GM04503 (cell line): ENCODE measurements around the gene GZMH.
"Not testable (repeated sequence)": the region's sequence is repeated elsewhere in the genome, so short reads cannot be mapped to it uniquely, and the experiment has no call there.

Experiments
- DNase-seq: peaks from one replicate; pipeline ENCODE4 v3.0.0-alpha.2; 2012; ENCODE audit warnings: low read depth

GZMH gene, protein sequence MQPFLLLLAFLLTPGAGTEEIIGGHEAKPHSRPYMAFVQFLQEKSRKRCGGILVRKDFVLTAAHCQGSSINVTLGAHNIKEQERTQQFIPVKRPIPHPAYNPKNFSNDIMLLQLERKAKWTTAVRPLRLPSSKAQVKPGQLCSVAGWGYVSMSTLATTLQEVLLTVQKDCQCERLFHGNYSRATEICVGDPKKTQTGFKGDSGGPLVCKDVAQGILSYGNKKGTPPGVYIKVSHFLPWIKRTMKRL

DNA sequence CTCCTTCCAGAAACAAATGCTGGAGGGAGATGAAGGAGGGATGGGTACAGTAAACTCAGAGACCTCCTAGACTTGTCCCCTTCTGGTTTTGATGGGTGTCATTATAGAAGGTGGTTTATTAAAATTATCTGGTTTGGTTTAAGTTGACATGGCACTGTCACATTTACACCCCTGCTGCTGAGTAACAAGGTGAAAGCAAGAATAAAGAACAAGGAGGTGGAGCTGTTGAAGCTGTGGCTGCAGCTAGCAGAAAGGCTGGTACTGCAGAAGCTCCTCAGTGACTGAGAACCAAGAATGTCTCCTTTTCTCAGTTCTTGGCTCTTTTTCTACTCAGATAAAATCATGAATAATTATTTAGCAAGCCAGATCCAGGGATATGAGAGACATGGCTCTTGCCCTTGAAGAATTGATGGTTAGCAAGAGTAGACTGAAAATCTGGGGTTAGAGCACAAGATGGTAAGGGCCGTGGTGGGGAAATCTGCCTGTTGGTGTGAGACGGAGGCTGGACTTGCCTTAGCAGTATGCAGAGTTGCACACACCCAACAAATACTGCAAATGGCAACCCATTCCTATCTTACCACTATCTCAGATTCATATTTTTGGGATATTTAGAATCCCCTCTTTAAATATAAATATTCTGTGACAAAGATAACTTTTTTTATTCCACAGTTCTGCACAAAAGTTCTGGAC, at the start of gene GZMH:
TSS of gene GZMH (minus strand) at position 31 of the 690 bp plus-strand sequence. CDS start 72 bp downstream, outside the sequence.
- DNase-seq = no peak

DNA sequence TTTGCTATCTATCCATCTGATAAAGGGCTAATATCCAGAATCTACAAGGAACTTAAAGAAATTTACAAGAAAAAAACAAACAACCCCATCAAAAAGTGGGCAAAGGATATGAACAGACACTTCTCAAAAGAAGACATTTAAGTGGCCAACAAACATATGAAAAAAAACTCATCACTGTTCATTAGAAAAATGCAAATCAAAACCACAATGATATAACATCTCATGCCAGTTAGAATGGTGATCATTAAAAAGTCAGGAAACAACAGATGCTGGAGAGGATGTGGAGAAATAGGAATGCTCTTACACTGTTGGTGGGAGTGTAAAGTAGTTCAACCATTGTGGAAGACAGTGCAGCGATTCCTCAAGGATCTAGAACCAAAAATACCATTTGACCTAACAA, 38.9 kb upstream of the GZMH start:
- not testable (repeated sequence) for DNase-seq

DNA sequence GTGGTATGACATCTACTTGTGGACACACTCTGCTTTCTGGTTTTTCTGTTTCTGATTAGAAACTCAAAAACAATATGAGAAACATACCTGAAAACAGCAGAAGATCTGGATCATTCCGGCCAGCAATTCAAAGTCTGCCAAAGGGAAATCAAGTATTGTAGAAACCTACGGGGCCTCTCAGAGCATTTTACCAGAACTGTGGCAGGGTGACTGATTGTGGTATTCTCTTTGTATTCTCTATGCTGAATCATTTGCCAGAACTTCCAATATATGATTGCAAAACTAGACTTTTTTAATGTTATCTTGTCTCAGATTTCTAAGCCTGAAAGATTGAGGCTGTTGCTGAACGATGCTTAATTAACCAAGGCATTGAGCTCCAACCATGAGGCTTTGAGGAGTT, 30.4 kb upstream of the GZMH start:
- DNase-seq = no peak

DNA sequence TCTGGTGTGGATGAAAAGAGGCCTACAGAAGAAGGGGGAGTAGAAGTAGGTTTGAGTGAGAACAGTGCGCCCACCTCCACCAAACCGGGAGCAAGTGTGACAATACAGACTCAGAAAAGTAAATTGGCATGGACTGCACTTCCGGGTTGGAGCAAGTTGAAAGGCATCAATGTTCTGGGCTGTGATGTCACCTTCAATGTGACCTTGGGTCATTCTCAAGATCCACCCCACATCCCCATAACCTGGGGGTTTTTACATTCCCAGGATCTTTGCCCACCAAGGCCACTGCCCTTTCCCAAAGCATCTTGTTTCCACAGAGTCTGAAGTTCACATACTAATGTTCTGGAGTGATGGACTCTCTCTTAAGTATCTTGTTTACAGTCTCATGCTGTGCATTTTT, 29.8 kb upstream of the GZMH start:
- DNase-seq = no peak

DNA sequence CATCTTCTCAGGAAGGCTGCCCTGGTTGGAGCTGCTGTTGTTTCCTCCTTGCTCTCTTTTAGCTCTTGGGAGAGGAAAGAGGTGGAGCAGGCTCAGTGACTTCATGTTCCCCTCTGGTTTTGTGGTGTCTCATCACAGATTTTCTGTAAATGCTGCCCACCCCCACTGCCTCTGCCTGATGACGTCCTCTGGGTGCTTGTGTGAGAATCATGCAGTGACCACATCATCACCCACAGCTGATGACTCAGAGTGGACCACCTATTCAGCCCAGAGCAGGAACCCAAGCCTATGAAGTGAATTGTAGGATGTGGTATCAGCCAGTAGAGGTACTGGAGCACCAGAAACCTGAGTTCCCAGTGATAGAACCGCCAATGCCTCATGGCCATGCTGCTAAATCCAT, 24.7 kb upstream of the GZMH start, which contains the start of gene GZMB:
TSS of gene GZMB (minus strand) at position 33 of the 400 bp plus-strand sequence. CDS start at position 3, 30 bp downstream.
- no peak for DNase-seq

DNA sequence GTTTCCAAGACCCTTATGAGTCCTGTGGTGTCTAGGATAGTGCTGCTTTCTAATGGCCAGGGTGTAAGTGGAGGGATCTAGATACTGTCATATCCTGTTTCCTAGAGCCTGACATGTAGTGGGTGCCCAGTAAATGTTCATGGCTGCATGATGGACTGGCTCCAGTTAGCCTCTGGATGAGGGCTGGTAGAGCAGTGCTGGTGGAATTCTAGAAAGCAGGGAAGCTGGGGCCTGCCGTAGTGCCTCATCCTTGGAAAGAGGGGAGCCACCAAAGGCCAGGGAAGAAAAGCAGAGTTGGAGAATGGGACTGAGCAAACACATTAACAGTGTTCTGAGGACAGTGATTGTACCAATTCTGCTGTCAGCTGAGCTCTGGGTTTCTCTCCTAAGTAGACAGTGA, 23.9 kb upstream of the GZMH start:
- DNase-seq = no peak

DNA sequence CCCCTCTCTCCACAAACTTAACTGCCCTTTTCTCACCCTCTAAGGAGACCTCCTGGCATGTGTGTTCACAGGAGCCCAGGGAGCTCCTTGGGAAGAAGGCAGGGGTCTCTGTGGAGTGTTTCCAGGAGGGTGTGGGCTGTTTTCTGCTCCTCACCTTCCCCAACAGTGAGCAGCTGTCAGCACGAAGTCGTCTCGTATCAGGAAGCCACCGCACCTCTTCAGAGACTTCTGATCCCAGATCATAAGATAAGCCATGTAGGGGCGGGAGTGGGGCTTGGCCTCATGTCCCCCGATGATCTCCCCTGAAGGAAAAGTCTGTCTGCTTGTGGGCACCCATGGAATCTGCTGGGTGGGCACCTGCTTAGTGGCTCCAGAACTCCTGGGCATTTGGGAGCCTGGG, 23.3 kb upstream of the GZMH start:
- DNase-seq = no peak

DNA sequence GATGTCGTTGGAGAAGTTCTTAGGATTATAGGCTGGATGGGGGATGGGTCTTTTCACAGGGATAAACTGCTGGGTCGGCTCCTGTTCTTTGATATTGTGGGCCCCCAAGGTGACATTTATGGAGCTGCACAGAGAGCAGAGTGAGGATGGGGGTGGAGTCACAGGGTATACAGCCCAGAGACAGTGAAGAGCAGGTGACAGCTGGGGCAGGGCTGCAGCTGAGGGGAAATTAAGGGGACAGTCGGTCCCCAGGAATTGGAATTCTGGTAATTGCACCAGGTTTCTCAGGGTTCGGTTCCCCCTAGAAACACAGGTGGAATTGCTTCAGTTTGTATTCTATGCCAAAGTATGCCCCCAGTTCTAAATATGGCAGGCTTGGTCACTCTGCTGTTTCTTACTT, 22.9 kb upstream of the GZMH start:
- no peak for DNase-seq

DNA sequence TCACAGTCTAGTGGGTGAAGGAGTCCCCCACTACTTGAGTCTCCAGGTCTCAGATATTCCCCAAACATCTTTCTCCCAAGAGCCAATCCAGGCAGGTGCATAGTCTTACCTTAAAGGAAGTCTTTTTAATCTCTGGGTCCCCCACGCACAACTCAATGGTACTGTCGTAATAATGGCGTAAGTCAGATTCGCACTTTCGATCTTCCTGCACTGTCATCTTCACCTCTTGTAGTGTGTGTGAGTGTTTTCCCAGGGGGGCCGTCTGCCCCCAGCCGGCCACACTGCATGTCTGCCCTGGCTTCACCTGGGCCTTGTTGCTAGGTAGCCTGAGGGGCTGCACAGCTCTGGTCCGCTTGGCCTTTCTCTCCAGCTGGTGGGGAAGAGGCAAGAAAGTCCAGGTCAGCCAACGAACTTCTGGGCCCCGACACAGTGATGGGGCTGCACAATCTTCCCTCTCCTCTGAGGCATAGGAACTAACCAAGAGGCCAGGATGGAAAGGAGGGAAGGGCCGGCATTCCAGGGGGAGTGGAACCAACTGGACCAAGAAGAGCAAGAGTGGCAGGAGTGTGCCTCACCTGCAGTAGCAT, 22.4 kb upstream of the GZMH start:
- DNase-seq = no peak

DNA sequence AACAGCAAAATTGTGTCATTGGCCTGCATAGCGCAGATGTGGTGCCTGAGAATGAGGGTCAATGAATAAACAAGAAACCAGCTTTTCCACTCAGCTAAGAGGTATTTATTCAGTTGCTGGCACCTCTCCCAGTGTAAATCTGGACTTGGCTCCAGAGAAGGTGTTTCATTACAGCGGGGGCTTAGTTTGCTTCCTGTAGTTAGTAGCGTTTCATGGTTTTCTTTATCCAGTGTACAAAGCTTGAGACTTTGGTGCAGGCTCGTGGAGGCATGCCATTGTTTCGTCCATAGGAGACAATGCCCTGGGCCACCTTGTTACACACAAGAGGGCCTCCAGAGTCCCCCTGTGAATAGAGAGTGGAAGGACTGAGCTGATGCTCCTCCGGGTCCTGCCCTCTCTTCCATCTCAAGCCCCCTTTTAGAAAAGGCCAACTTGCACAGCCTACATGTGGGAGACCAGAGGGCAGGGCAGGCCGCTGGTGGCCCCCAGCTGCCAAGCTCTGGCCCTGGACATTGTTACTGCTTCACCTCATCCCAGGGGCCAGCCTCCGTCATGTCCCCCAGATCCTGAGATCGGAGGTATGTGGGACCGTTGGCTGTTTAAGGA, 21.5 kb upstream of the GZMH start:
- DNase-seq = peak; percentile 10

DNA sequence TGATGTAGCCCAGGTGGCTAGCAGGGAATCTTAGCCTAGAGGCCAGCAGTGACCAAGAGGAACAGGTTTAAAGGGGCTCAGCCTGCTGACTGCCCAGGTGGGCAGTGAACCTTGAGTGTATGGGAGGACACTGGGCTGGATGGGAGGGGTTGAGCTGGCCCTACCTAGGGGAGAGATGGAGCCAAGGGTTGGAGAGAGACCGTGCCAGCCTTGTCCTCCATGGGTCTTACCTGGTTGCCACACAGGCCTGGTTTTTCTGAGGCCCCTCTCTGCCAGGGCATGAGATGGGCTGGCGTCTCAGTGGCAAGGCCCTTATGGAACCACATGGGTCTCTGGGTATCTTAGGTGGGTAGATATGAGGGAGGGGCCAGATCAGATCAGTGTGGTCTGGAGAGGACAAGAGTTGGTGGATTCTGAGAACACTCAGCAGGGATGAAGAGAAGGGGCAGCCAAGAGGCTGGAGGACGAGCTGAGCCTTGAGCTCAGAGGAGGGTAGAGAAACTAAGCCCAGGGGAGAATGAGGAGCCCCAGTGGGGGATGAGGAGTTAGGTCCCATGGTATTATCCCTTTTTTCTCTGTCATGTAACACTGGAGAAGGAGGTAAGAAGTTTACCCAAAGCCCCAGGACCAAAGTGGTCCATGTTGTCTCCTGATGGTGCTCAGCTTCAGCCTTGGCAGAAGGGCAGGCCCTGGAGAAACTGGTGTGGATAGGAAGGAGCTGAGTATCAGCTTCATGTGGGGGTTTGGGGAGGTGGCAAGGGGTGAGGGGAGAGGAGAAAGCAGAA, 20.8 kb upstream of the GZMH start:
- DNase-seq = no peak

DNA sequence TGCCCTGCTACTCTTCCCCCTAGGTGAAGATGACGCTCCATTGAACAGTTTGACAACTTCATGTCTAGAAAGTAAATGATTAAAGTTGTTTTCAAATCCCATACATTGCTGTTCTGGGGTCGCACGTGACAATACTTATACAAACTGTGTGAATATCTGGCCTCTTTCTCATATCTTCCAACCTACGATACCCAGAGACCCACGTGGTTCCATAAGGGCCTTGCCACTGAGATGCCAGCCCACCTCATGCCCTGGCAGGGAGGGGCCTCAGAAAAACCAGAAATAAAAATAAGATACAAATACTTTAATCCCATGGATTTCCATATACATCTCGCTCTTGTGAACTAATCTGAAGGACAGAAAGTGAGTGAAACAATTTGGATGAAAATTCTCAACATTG, 20.0 kb upstream of the GZMH start:
- DNase-seq = no peak

DNA sequence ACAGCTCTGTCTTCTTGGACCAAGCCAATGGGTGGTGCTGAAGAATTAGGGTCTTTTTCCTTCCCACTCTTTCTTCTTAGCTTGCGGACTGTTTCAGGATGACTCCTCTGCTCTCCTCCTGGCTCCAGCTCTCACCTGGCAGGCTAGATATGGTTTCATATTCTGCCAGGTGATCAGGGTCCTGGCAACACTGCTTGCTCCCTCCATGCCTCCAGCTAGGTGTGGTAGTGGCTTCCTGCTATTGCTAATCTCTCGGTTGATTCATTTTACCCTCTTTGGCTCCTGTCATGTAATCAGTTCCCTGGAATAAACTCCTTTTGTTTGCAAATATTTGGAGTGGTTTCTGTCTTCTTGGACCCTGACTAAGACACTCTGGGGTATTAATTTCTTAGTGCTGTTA, 4.3 kb upstream of the GZMH start:
- DNase-seq = no peak

DNA sequence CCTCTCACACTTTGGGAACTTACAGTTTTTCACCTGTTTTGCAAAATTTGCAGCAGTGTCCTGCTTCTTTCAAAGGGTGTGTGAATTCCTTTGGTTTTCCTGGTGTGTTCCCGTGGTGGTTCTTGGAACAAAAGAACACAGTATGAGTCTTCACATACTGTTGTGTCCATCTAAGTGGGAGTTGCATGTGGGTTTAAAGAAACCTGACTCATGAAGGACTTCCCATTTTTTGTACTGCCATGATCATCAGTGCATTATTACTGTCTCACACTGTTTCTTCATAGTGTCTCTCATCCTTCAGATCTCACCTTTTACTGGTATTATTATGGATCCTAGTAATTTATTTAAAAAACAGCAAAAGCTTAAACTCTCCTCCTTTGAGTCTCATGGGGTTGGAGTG, 3.8 kb upstream of the GZMH start:
- DNase-seq = no peak

DNA sequence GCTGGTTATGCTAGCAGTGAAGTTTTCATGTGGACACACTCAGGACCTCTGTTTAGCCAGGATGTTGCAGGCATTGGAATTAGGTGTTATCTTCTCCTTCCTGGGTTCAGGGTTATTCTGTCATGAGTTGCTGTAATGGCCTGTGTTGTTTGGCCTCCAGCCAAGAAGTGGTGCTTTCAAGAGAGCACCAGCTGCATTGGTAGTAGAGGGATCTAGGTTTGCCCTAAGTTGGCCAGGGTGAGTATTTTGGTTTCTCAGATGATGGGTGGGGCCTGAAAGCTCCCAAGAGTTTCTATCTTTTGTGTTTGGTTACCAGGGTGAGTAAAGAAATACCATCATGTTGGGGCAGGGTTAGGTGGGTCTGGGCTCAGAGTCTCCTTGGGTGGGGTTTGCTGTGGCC, 2.7 kb upstream of the GZMH start:
- DNase-seq = no peak

DNA sequence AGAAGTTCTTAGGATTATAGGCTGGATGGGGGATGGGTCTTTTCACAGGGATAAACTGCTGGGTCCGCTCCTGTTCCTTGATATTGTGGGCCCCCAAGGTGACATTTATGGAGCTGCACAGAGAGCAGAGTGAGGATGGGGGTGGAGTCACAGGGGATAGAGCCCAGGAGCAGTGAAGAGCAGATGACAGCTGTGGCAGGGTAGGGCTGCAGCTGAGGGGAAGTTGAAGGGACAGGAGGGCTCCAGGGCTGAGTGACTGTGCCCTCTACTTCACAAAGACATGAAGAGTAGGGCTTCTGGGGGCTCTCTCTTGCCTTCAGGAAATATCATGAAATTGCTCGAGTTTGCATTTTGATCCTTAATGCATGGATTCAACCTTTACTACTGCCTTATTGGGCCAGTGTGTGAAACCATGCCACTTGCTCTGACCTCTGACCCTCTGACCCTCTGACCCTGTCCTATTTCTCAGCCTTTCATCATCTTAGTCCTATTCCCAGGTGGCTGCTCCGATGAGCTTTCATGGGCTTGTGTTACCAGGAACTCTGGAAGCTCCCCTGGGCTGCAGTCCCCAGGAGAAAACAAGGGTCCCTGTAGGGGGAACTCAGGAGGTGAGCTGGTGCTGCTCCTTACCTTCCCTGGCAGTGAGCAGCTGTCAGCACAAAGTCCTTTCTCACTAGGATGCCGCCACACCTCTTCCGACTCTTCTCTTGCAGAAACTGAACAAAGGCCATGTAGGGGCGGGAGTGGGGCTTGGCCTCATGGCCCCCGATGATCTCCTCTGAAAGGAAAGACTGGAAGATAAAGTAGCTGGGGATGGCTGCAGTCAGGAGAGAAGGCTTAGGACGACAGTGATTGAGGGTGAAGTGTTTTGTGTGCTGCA, 1.6 kb downstream of the GZMH start:
- no peak for DNase-seq

DNA sequence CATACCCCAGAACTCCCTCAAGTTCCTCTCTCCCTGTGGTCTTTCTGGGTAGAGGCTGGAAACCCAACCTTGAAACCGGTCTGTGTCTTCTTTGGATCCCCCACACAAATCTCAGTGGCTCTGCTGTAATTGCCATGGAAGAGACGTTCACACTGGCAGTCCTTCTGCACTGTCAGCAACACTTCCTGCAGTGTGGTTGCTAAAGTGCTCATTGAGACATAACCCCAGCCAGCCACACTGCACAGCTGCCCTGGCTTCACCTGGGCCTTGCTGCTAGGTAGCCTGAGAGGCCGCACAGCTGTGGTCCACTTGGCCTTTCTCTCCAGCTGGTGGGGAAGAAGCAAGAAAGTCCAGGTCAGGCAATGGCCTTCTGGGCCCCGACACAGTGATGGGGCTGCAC, 2.4 kb downstream of the GZMH start:
- no peak for DNase-seq

DNA sequence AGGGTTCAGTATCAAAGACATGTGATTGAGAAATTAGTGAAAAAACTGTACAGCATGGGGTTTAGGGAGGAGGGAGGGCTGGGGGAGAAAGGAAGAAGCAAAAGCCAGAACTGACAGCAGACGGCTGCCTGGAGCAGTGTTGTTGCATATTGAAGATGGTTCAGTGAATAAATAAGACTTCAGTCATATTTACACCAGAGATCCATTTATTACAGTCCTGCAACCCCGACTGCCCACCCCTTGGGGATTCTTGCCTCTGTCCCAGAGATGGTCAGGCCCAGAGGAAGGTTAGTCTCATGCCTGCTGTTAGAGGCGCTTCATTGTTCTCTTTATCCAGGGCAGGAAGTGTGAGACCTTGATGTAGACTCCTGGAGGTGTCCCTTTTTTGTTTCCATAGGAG, 3.2 kb downstream of the GZMH start:
- DNase-seq = no peak

DNA sequence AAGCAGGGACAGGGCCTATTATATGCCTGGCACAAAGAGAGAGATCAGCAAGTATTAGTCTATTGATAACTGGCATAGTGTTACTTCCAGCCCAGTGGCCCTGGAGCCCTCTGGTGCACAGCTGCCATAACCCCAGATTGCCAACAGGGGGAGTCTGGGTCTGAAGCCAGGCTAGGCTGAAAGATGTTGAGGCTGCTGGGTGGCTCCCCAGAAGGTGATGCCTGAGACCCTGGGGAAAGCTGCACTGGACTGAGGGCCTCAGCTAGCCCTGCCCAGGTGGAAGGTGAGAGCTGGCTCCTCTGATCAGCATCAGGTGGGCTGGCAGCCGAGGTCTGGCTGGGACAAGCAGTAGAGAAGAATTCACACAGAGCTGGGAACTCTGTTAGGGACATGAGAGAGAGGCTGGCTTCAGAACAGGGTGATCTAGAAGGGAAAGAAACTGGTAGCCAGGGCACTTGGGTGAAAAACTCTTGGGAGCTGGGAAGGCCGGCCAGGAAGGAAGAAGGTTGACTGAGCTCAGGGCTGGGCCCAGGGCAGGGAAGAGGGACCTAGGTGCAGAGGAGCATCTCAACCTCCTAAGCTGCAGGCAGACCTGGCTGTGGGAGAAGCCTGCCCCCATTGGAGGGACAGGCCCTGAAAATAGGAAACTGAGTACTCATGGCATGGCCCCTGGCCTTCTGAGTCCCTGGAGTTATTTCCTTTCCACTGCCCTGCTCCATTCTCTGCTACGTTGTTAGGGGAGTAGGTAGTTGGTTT, 3.9 kb downstream of the GZMH start:
- DNase-seq = no peak

DNA sequence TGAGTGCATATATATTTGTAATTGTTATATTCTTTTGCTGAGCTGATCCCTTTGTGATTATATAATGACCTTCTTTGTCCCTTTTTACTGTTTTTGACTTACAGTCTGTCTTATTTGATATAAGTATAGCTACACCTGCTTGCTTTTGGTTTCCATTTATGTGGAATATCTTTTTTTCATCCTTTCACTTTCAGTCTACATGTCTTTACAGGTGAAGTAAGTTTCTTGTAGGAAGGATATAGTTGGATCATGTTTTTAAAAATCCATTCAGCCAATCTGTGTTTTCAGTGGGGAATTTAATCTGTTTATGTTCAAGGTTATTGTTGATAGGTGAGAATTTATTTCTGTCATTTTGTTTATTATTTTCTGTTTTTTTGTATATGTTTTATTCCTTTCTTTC, 12.1 kb downstream of the GZMH start:
- no peak for DNase-seq
